Measurements from ENCODE around the gene SCGB1C1.

The SCGB1C1 gene

DNA sequence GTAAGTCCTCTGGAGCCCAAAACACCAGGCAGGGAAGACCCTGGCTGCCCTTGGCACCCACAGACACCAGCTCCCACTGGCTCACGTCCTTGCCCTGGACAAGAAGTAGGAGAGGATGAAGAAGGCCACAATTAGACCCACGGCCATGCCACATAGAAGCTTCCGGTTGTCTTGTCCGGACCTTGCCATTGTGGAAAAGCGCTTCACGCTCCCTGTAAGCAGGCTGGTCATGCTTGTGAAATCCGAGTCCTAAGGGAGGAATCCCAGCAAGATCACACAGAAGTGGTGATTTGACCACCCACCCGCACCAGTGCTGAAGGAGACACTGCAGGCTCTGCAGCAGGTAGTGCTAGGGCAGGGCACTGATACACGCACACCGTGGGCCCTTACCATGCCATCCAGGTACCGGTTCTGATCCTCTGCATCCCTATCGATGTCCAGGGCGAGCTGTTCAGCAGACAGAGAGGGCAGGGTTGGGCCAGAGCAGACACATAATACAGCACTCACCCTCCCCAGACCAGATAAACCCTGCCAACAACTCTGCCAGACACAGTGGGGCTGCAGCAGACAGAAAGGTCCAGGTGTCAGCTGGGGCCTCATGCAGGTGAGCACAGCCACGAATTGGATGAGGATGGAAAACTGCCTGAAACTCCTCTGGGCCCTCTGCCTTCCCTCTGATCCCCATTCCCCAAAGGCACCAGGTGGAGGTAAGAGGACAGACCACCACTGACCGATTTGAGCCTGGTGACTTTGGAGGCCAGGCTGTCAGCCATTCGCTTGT, 12.5 kb downstream of the SCGB1C1 start:
- DNase-seq = no peak

DNA sequence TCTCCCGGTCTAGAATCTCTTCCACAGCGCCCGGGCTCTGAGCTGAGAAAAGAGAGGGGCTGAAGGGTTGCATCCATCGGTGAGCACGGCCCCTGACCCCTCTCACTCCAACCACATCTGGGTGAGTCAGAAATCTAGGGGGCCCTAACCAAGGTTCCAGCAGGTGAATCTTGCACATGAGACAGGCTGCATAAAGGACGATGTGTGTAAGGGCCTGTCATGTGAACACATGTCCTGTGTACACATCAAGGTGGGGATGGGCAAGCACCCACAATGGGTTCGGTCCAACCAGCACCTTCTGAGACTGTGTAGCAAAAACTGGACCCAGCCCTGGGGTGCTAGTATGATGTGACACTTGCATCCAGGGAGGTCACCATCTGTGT, 13.1 kb downstream of the SCGB1C1 start:
- no peak for DNase-seq

DNA sequence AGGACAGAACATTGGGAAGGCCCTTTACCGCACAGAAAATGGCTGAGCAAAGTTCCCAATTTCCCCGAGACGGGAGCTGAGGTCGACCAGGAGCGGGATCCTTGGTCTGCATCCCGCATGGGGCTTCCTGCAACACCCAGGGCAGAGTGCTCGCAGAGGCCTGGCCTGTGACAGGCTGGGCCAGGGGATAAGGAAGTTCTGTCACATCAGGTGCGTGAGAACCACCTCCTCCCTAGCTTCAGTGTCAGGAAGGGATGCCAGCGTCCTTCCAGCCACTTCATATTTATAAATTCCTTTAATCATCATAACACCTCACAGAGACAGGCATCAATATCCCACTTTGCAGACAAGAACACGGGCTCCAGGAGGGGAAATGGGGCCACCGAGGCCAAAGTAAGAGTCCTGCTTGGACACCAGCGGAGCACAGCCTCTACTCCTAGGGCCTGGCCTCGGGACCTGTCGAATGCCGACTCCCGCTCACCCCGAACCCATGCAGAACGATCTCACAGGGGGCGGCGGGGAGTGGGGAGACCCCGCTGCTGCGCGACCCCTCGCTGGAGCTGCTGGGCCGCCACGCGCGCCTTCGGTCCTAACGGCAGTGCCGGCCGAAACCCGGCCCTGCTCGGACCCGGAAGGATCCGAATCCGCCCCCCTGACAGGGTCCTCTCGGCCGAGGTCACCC, 13.8 kb downstream of the SCGB1C1 start:
- no peak for DNase-seq

DNA sequence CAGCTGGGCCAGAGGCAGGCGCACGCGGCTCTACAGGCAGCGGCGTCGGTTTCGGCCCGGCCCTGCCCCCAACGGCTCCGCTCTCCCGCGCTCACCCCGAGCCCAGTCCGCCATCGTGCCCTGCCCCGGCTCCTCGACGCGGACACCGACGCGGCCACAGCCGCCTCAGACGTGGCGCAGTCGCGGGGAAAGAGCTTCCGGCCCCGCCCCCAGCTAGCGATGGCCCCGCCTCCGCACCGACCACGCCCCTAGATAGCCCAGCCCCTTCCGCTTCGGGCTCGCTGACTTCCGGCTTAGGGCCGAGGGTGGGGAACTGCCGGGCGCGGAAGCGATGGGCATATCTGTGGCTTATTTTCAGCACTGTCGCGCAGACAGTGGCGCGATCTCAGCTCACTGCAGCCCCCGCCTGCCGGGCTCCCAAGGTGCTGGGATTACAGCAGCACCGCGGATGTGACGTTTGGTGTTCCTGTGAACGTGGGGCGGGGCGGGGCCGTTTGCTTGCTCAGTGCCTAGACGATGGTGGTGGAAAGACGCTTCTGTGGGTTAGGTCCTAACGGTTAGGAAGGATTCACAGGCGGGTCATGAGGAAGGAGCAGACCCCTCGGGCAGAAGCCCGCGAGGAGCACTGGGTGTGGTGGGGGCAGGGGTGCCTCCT, 14.5 kb downstream of the SCGB1C1 start, which contains the start of the genes BET1L and RIC8A:
TSS of gene BET1L (minus strand) at position 192 of the 655 bp plus-strand sequence. CDS start at position 114, 78 bp downstream.
TSS of gene RIC8A (plus strand) at position 501 of the 655 bp plus-strand sequence. CDS start 1,147 bp downstream, outside the sequence.
- peak; percentile 97 for DNase-seq

DNA sequence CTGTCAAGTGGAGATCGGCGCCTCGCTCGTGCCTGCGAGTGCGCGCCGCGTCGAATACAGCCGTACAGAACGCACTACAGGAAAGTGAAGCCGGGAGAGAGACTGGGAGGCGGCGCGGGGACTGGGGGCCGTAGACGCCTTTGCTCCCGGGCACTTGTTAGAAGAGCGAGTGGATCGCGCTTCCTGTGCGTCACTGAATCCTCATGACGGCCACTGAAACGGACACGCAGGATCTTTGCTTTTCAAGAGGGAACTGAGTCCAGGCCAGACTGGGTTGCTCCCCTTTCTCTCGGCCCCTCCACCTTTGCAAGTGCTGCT, 14.9 kb downstream of the SCGB1C1 start:
- DNase-seq = no peak

DNA sequence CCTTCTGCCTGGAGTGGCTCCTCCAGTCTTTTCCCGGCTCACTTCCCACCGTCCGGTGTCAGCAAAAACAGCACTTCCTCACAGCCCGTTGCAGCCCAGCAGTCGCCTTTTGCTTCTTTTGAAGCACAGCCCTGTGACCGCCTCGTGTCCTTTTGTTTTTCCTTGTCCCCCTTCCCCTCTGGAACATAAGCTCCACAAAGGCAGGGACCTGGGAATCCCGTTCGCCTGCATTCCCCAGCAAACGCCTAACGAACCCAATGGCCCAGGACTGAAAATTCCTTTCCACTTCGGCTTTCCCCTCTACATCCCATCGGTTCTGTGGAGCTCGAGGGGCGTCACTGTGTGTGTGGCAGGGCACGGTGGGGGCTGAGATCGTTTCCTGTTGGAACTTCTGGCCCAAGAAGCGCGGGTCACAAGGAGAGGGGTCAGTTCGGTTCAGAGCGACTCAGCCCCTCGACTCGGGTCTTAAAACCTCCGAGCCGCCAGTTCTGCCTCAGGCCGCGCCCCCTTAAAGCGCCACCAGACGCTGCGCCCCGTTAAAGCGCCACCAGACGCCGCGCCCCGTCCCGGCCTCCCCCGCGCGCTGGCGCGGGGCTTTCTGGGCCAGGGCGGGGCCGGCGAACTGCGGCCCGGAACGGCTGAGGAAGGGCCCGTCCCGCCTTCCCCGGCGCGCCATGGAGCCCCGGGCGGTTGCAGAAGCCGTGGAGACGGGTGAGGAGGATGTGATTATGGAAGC, 15.5 kb downstream of the SCGB1C1 start:
- peak; percentile 74 for DNase-seq

DNA sequence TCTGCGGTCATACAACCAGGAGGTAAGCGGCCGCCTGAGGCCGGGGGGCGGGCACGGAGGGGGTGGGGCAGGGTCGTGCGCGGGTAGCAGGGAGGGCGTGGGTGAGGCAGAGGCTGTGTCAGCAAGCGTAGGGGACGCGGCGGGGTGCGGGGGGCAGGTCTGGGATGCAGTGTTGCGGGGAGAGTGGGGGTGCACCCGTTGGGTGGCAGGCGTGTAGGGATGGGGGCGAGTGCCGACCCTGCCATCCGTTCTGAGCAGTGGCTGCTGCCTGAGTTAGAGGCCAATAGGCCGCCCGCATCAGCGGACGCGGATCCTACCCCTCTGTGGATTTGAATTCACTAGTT, 16.0 kb downstream of the SCGB1C1 start:
- DNase-seq = no peak

DNA sequence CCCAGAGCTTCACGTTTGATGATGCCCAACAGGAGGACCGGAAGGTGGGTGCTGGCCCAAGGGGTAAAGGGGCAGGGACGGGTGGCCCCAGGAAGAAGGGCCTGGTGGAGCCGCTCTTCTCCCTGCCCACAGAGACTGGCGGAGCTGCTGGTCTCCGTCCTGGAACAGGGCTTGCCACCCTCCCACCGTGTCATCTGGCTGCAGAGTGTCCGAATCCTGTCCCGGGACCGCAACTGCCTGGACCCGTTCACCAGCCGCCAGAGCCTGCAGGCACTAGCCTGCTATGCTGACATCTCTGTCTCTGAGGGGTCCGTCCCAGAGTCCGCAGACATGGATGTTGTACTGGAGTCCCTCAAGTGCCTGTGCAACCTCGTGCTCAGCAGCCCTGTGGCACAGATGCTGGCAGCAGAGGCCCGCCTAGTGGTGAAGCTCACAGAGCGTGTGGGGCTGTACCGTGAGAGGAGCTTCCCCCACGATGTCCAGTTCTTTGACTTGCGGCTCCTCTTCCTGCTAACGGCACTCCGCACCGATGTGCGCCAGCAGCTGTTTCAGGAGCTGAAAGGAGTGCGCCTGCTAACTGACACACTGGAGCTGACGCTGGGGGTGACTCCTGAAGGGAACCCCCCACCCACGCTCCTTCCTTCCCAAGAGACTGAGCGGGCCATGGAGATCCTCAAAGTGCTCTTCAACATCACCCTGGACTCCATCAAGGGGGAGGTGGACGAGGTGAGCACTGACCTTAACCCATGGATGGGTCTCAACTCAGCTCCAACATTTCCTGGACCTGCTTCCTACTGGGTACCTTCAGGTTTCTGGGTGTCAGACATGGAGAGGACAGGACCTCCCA, 16.6 kb downstream of the SCGB1C1 start:
- no peak for DNase-seq

DNA sequence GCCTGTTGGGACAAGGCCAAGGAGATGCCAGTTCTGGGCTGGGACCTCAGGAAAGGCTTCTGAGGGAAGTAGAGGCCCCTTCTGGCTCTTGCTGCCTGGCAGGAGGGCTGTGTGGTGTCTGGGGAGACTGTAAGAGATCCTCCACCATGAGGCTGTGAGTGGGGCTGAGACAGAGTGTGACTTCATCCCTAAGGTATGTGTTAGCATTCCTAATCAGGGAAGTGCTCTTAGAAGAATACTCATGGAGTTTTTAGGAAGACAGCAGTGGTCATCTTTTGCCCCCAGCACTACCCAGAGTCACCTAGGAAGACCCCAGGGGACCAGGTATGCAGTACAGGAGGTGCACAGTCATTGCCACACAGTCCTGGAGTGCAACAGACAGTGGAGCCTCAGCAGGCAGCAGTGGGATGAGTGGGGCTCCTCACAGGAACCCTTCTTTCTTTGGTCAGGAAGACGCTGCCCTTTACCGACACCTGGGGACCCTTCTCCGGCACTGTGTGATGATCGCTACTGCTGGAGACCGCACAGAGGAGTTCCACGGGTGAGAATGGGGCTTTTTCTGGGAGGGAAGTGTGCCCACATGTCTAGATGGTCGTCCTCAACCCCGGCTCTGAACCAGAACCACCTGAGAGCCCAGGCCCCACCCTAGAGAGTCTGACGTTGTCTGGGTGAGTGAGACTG, 17.4 kb downstream of the SCGB1C1 start:
- DNase-seq = no peak

DNA sequence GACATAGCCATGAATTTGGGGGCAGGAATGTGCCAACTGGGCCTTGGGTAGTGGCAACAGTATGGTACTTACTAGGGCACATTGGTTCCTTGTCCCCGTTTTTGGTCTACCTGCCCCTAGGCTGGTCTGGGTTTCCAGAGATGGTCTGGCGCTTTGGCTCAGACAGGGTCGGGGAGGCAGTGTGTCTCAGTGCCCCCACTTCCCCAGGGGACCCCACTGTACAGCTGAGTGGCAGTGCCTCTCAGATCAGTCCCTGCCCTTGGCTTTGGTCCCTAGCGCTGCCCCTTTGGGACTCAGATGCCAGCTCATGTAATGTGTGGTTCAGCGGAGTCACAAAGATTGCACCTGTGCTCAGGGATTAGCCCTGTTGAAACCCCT, 17.9 kb downstream of the SCGB1C1 start:
- no peak for DNase-seq

DNA sequence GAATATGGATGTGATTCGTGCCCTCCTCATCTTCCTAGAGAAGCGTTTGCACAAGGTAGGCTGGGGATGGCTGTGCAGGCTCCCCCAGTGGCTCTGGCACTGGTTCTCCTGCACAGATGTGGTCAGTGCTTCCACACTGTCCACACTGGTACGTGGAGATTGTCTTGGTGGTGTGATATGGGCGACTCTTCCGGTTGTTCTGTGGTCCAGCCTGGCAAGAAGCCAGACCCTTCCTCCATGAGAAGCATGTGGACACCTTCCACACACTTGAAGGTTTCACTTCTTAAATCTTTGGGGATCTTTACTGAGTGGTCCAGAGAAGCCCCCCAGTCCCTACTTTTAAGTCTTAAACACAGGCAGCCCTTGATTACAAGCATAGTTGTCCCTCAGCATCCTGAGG, 18.4 kb downstream of the SCGB1C1 start:
- no peak for DNase-seq

DNA sequence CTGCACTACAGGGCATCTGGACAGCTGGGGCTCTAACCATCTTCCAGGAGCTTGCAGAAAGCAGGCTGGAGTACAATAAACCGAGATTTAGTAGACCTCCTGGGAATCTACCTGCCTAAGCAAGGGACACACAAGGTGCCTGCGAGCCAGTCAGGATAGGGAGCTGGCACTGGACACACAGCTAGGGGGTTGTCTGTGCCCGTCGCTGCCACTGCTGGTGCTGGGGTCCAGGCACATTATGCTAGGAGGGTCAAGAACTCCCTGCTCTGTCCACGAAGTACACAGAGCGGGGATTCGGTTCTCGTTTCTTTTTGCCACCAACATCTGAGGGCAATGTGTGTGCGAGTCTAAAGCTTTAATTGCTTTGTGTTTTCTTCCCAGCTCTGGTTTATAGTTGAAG, 18.9 kb downstream of the SCGB1C1 start:
- DNase-seq = no peak

DNA sequence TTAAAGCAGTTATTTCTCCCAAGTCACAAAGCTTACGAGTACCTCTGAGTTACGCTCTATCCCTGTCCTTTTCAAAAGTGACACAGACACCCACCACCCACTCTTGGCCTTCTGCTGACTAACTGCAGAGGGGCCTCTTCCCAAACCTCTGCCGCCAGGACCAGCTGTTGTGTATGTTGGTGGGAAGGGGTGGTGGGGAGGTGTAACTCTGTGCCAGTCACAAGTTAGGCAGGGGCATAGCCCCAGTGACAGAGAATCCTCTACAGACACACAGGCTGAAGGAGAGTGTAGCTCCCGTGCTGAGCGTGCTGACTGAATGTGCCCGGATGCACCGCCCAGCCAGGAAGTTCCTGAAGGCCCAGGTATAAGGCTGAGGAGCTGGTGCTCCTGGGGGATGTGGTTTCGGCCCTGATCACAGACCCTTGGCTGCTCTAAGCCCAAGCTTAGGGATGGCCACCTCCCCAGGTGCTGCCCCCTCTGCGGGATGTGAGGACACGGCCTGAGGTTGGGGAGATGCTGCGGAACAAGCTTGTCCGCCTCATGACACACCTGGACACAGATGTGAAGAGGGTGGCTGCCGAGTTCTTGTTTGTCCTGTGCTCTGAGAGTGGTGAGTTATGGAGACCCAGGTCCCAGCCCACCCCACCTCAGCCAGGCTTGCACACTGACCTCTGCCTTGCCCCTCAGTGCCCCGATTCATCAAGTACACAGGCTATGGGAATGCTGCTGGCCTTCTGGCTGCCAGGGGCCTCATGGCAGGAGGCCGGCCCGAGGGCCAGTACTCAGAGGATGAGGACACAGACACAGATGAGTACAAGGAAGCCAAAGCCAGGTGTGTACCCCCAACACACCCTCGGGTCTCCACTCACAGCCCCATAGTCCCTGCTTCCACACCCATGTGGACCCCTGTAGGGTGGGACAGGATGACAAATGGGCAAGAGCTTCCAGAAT, 19.5 kb downstream of the SCGB1C1 start:
- DNase-seq = no peak

DNA sequence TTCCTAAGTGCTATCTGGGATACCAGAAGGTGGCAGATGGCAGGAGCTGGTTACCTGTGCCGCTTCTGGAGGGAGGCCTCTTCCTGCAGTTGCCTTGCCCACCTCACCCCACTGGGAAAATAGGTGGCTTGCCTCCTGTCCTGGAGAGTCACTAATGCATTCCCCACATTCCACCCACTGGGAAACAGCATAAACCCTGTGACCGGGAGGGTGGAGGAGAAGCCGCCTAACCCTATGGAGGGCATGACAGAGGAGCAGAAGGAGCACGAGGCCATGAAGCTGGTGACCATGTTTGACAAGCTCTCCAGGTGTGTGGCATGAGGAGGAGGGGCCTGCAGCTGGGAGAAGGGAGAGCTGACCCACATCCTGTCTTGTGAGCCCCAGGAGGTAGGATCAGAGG, 20.2 kb downstream of the SCGB1C1 start:
- DNase-seq = no peak

DNA sequence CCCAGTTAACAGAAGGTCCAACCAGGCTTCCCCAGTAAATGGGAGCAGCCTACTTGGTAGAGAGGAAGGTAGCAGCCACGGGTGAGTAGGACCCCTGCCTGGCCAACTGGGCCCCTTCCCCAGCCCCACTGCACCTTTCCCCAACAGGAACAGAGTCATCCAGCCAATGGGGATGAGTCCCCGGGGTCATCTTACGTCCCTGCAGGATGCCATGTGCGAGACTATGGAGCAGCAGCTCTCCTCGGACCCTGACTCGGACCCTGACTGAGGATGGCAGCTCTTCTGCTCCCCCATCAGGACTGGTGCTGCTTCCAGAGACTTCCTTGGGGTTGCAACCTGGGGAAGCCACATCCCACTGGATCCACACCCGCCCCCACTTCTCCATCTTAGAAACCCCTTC, 21.2 kb downstream of the SCGB1C1 start:
- no peak for DNase-seq

DNA sequence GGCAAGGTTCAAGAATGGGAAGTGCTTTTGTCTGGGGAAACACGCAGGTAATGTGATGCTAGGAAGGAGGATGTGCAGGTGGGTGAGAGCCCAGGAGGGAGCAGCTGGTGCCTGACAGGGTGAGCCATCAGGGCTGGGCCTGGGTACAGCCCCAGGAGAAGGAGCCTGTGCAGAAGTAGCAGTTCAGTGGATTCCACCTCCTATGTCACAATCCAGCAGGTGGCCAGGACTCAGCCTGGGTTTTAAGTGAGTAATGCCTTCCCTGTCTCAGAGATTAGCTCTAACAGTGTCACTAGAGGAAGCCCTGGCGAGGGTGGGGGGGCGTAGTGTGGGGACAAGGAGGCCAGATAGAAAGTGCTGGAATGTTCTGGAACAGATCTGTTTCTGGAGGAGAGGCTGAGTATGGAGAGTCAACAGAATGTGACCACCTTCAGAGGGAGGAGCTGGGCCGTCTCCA, 22.7 kb downstream of the SCGB1C1 start:
- DNase-seq = no peak

DNA sequence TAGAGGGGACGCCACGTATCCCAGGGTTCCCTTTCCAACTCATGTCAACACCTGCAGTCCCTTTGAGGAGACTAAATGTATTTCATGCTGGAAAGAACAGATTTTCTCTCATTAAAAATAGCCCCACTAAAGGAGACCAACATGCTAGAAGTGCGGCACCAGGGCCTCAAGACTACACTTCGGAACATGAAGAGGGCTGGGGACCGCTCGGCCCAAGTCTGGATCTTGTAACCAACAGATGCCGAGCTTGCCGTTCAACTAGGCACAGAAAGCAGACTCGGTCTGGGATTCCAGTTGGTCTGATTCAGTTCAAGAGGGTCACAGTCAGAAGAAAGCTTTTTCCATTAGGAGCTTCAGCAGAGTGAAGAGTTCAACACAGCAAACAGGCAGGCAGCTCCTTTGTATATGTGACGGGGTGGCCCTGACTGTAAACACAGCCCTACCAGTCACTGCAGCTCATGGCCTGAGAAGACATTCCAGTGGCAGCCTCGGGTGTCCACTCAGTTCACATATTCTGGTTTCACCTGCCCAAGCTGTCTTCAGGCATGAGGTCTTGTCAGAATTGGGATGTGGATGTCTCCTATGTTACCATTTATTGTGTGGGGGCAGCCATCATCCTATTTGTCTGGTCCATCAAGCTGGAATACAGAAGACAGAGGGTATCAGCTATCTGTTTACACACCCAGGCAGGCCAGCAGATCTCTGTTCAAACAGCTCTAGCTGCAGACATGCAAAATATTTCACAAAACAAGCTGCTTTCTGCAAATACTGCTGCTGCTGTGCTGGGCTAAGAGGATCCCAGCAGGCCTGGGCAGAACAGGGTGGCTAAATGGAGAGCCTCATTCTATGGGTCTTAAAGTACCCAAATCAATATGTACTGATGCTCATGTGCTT, 23.4 kb downstream of the SCGB1C1 start:
- no peak for DNase-seq

DNA sequence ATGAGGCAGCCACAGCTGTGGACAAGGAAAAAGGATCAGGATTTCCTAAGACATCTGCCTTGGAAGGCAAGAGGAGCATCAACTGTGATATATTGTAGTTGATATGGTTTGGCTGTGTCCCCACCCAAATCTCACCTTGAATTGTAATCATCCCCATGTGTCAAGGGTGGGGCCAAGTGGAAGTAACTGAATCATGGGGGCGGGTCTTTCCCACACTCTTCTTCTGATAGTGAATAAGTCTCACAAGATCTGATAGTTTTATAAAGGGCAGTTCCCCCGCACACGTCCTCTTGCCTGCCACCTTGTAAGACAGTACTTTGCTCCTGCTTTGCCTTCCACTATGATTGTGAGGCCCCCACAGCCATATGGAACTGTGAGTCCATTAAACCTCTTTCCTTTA, 24.8 kb downstream of the SCGB1C1 start:
- no peak for DNase-seq

DNA sequence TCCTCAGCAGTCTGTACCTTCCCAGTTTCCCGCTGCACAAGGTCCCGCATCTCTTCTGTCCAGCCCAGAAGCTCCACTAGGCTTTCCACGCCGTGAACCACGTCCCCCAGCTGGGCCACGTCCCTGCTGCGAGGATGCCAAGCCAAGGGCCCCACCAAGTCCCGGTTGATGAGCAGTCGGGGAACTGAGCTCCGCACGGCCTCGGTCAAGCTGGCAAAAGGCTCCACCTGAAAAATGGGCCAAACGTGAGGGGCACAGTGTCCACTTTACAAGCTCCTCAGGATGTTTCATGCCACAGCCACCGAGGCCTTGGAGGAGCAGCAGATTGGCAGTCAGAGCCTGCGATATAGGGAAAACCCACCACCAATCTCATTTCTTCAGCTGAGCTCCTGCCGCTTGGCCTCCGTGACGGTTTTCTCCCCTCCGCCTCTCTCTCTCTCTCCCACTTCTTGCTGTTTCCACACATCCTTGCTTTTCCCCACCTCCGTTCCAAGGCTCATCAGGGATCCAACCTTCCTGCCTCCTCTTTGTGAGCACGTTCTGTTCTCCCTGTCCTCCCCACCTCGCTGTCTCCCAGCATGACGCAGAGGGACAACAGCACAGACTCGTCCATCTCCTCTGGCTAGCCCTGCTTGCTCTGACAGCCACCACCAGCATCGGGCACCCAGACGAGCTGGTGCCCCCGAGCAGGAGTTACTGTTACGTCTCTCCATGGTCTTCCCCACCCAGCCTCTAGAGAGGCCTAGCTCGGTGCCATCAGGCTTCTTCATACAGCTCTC, 26.1 kb downstream of the SCGB1C1 start:
- no peak for DNase-seq

All from activated CD4-positive, alpha-beta T cell treated with anti-CD3 and anti-CD28 coated beads for 1 hour (primary cell).